Measurements from ENCODE around the gene PSMB7. TPM values are rescaled to one million over a fixed set of nuclear protein-coding genes. Genes with fewer than 3 reads are reported as not detected.

Gene PSMB7
- total RNA-seq, 2 experiments from 2014 or later = 69.3 to 71.7 TPM

DNA sequence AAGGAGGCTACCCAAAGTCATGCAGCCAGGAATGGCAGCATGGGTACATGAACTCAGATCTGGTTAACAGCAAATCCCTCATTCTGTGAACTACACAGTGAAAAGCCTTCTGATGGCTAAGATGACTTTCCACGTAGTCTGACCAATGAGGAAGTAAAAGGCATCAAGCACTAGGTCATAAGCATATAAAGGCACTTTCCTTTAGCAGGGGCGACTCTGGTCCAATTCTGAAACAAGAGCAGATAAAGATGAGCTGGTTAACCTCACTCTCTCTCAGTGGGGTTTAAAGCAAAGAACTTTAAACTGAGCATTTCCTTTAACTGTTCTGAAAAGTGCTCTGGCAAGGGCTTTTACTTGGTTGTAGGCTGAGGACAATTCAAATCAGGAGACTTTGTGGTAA, 21.1 kb downstream of the PSMB7 start:
- Histone ChIP-seq H3K4me3 (ENCODE audit: low read length) (no peak overlapping the region), H3K9me3 (ENCODE audit: control insufficient read depth in 1 of 2, insufficient read depth in 1 of 2, low read length in 2 of 2) (no peaks in the 10 kb centered on the region), H3K36me3 (ENCODE audit: insufficient read depth, low read length) (peaks cover 26% of the 10 kb centered on the region), H3K27ac (ENCODE audit: low read depth in 1 of 2, low read length in 2 of 2) (no peak overlapping the region), H3K4me1 (ENCODE audit: insufficient read depth, low read length) (peaks cover 6% of the 10 kb centered on the region), H3K27me3 (ENCODE audit: control insufficient read depth in 1 of 2, insufficient read depth in 2 of 2, low read length in 2 of 2) (no peaks in the 10 kb centered on the region)
- ChIA-PET POLR2A (no interaction called here), CTCF (no interaction called here)
- peaks cover 75% of the 10 kb centered on the region for H3K36me3 Mint-ChIP-seq (ENCODE audit: low read depth)
- H3K27me3 Mint-ChIP-seq = no peaks in the 10 kb centered on the region
- peak in 1 of 14 experiments; percentile 10 for DNase-seq
- no peak overlapping the region for H3K27ac Mint-ChIP-seq
- TF ChIP-seq, protein P1, sequence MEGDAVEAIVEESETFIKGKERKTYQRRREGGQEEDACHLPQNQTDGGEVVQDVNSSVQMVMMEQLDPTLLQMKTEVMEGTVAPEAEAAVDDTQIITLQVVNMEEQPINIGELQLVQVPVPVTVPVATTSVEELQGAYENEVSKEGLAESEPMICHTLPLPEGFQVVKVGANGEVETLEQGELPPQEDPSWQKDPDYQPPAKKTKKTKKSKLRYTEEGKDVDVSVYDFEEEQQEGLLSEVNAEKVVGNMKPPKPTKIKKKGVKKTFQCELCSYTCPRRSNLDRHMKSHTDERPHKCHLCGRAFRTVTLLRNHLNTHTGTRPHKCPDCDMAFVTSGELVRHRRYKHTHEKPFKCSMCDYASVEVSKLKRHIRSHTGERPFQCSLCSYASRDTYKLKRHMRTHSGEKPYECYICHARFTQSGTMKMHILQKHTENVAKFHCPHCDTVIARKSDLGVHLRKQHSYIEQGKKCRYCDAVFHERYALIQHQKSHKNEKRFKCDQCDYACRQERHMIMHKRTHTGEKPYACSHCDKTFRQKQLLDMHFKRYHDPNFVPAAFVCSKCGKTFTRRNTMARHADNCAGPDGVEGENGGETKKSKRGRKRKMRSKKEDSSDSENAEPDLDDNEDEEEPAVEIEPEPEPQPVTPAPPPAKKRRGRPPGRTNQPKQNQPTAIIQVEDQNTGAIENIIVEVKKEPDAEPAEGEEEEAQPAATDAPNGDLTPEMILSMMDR (IDR thresholded peaks at IDR 0.05) = no peak
- intact Hi-C loops (cut with DNase I, micrococcal nuclease) = loop anchor here in 1 of 2 experiments (5.0 kb wide), 1 partner anchor 267 kb away; no protein-coding TSS in a partner anchor
- H3K9me3 Mint-ChIP-seq = no peaks in the 10 kb centered on the region
- no peak overlapping the region for H3K4me3 Mint-ChIP-seq
- H3K4me1 Mint-ChIP-seq (ENCODE audit: low read depth) = peaks cover 68% of the 10 kb centered on the region
- ATAC-seq (ENCODE audit: poor library complexity) = no peak

DNA sequence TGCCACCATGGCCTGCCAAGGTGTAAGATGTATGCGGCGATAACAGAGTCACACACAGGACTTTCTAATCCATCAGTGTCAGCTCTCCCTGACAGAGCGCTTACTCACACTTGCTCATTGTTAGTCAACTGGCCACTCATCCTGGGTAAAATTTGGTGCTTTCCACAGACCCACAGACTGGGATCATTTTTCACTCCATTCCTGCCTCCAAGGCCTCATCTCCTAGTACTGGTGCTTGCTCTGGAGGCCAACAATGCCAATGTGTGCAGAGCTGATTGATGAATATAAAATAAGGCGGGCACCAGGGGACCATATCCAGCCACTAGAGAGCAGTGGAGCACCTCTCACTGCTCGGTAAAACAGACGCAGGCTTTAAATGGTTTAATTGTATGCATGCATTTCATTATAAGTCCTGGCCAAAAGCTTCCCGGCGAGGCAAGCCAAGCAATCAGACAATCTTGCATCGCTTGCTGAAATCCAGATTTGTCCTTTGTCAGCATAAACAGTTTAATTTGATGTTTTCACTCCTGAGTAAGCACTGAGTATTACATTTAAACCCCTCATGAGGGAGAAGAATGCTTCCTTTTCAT, 22.3 kb downstream of the PSMB7 start:
- Histone ChIP-seq H3K36me3 (ENCODE audit: insufficient read depth, low read length) (peaks cover 22% of the 10 kb centered on the region), H3K4me3 (ENCODE audit: low read length) (no peak overlapping the region), H3K9me3 (ENCODE audit: control insufficient read depth in 1 of 2, insufficient read depth in 1 of 2, low read length in 2 of 2) (no peaks in the 10 kb centered on the region), H3K27ac (ENCODE audit: low read depth in 1 of 2, low read length in 2 of 2) (no peak overlapping the region), H3K4me1 (ENCODE audit: insufficient read depth, low read length) (peaks cover 6% of the 10 kb centered on the region), H3K27me3 (ENCODE audit: control insufficient read depth in 1 of 2, insufficient read depth in 2 of 2, low read length in 2 of 2) (no peaks in the 10 kb centered on the region)
- ChIA-PET POLR2A (no interaction called here), CTCF (interaction anchor here (1.7 to 1.8 kb wide), 2 partner anchors 9 to 22 kb away, joined by 4 read pairs; partner anchors contain the start of gene PSMB7)
- DNase-seq (peak in 2 of 14 experiments; percentile 23 to 43), ATAC-seq (ENCODE audit: poor library complexity) (no peak)
- Mint-ChIP-seq H3K36me3 (ENCODE audit: low read depth) (peaks cover 68% of the 10 kb centered on the region), H3K27ac (no peak overlapping the region), H3K9me3 (no peaks in the 10 kb centered on the region), H3K27me3 (no peaks in the 10 kb centered on the region), H3K4me3 (no peak overlapping the region), H3K4me1 (ENCODE audit: low read depth) (peaks cover 74% of the 10 kb centered on the region)
- TF ChIP-seq, protein P1 (IDR thresholded peaks at IDR 0.05) = no peak
- intact Hi-C loops (cut with DNase I, micrococcal nuclease) = loop anchor here in 1 of 2 experiments (5.0 kb wide), 1 partner anchor 266 kb away; no protein-coding TSS in a partner anchor

DNA sequence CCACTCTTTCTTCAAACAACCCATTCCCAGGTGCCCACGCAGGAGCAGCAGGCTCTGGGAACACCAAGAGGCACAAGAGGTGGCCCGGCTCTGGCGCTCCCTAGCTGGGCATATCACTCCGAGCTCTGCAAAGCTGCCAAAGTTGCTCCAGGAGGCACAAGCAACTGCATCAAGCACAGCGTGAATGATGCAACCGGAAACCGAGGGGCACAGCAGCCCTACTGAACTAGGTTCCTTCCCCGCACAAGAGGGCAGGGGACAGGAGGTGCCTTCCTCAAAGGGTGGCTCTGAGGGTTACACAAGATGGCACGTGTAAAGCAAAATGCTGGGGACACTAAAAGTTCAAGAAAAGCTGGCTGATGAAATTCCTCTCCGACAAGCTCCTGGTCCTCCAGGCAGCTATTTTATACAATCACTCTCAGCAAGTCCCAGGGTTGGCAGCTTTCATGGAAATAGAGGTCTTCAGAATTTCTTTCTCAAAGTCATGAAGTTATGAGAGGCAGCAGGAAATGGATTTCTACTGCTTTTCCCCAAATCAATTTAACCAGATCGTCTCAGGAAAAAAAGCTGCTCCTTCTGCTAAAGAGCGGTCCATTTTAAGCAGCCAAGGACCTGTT, 22.9 kb downstream of the PSMB7 start:
- Histone ChIP-seq H3K9me3 (ENCODE audit: control insufficient read depth in 1 of 2, insufficient read depth in 1 of 2, low read length in 2 of 2) (no peaks in the 10 kb centered on the region), H3K4me3 (ENCODE audit: low read length) (no peak overlapping the region), H3K27ac (ENCODE audit: low read depth in 1 of 2, low read length in 2 of 2) (no peak overlapping the region), H3K27me3 (ENCODE audit: control insufficient read depth in 1 of 2, insufficient read depth in 2 of 2, low read length in 2 of 2) (no peaks in the 10 kb centered on the region), H3K36me3 (ENCODE audit: insufficient read depth, low read length) (peaks cover 19% of the 10 kb centered on the region), H3K4me1 (ENCODE audit: insufficient read depth, low read length) (peaks cover 6% of the 10 kb centered on the region)
- Mint-ChIP-seq H3K4me3 (no peak overlapping the region), H3K4me1 (ENCODE audit: low read depth) (peaks cover 80% of the 10 kb centered on the region), H3K36me3 (ENCODE audit: low read depth) (peaks cover 69% of the 10 kb centered on the region), H3K27me3 (no peaks in the 10 kb centered on the region), H3K27ac (no peak overlapping the region), H3K9me3 (no peaks in the 10 kb centered on the region)
- TF ChIP-seq, protein P1 (IDR thresholded peaks at IDR 0.05) = no peak
- DNase-seq (peak in 2 of 14 experiments; percentile 25 to 43), ATAC-seq (ENCODE audit: poor library complexity) (no peak)
- ChIA-PET POLR2A (no interaction called here), CTCF (interaction anchor here (1.7 to 1.8 kb wide), 2 partner anchors 10 to 22 kb away, joined by 4 read pairs; partner anchors contain the start of gene PSMB7)
- intact Hi-C loops (cut with DNase I, micrococcal nuclease) = loop anchor here in 1 of 2 experiments (5.0 kb wide), 1 partner anchor 265 kb away; no protein-coding TSS in a partner anchor

Data from CD4-positive, alpha-beta T cell (primary cell).